Measurements from ENCODE around the gene CTBP1.

DNA sequence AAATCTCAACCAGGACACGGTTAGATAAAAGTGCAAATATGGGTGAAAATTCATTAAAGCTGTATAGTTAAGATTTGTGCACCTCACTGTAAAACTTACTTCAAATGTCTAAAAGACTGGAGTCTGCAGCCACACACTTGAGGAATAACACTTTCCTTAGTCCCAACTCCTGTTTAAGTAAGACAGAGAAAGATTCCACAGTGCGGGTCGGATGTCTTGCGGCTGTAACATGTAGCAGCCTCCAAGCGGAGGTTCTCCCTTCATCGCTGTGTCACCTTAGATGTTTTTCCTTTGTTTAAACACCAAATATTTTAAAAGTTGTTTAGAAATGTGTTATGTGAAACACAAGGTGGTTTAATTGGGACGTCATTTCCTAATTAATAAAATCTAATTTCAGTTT lies 39.9 kb upstream of the CTBP1 start:
- TF ChIP-seq, protein P1, sequence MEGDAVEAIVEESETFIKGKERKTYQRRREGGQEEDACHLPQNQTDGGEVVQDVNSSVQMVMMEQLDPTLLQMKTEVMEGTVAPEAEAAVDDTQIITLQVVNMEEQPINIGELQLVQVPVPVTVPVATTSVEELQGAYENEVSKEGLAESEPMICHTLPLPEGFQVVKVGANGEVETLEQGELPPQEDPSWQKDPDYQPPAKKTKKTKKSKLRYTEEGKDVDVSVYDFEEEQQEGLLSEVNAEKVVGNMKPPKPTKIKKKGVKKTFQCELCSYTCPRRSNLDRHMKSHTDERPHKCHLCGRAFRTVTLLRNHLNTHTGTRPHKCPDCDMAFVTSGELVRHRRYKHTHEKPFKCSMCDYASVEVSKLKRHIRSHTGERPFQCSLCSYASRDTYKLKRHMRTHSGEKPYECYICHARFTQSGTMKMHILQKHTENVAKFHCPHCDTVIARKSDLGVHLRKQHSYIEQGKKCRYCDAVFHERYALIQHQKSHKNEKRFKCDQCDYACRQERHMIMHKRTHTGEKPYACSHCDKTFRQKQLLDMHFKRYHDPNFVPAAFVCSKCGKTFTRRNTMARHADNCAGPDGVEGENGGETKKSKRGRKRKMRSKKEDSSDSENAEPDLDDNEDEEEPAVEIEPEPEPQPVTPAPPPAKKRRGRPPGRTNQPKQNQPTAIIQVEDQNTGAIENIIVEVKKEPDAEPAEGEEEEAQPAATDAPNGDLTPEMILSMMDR (conservative IDR thresholded peaks at IDR 0.05; ENCODE audit: low read depth, low read length): no peak
- TF ChIP-seq EZH2 (IDR thresholded peaks at IDR 0.05; ENCODE audit: low read length, unreplicated experiment) (no peak), EZH2phosphoT487 (IDR thresholded peaks at IDR 0.05; ENCODE audit: borderline replicate concordance, low read length) (no peak)

Data from PC-3 (cell line).